NCI-H526 (cell line): ENCODE measurements around the gene C14orf93.

Source experiments
- DNase-seq, 2 experiments: peaks; one replicate each; lab custom pipeline; 2025; lab: John Stamatoyannopoulos, UW

Gene C14orf93

GRCh38 chr14:22993517-22993916 lies 16.4 kb downstream of the C14orf93 start:
- no peak for DNase-seq

GRCh38 chr14:22991852-22992251 lies 18.1 kb downstream of the C14orf93 start:
- DNase-seq, result no peak

- DNase-seq, result no peak
These were observed 22.7 kb downstream of the C14orf93 start for GRCh38 chr14:22987291-22987690.

GRCh38 chr14:22986508-22987054 lies 23.4 kb downstream of the C14orf93 start:
- DNase-seq, result peak; percentile 55 to 92

- no peak for DNase-seq
These were observed 23.9 kb downstream of the C14orf93 start for GRCh38 chr14:22985894-22986507.

- no peak for DNase-seq
These were observed 24.8 kb downstream of the C14orf93 start for GRCh38 chr14:22984959-22985658.

- DNase-seq, result peak in 1 of 2 experiments; percentile 69
These were observed 27.3 kb downstream of the C14orf93 start, which contains the start of gene AJUBA for GRCh38 chr14:22982477-22983245. Gene AJUBA, minus strand, starts transcription at chr14:22982551. Its CDS starts 285 bp downstream, at chr14:22982266.

- DNase-seq, result peak in 1 of 2 experiments; percentile 29
These were observed 28.0 kb downstream of the C14orf93 start for GRCh38 chr14:22981876-22982476.

- peak in 1 of 2 experiments; percentile 22 for DNase-seq
These were observed 28.7 kb downstream of the C14orf93 start for GRCh38 chr14:22981090-22981875.

- DNase-seq, result peak in 1 of 2 experiments; percentile 26
These were observed 29.3 kb downstream of the C14orf93 start for GRCh38 chr14:22980672-22981089.

- DNase-seq, result no peak
These were observed 30.1 kb downstream of the C14orf93 start for GRCh38 chr14:22979748-22980392.

GRCh38 chr14:22978981-22979671 lies 30.8 kb downstream of the C14orf93 start:
- peak in 1 of 2 experiments; percentile 19 for DNase-seq

- DNase-seq, result no peak
These were observed 31.5 kb downstream of the C14orf93 start for GRCh38 chr14:22978487-22978837.

- DNase-seq, result no peak
These were observed 32.1 kb downstream of the C14orf93 start for GRCh38 chr14:22977684-22978486.

- DNase-seq, result peak in 1 of 2 experiments; percentile 38
These were observed 32.6 kb downstream of the C14orf93 start for GRCh38 chr14:22977434-22977683.

- DNase-seq, result peak; percentile 97 to 98
These were observed 33.1 kb downstream of the C14orf93 start for GRCh38 chr14:22976620-22977433.

GRCh38 chr14:22974530-22975313 lies 35.2 kb downstream of the C14orf93 start:
- no peak for DNase-seq
